Fibroblast of mammary gland (primary cell): ENCODE data around the gene JADE2.
"Not testable (repeated sequence)": the region's sequence is repeated elsewhere in the genome, so short reads cannot be mapped to it uniquely, and the experiment has no call there.

Source experiments
- DNase-seq: peaks from one replicate; pipeline ENCODE4 v3.0.0-alpha.2; 2010; ENCODE audit warnings: low read depth
- H3K4me3 ChIP-seq: 2 replicates; pipeline ENCODE4 v1.5.1; 2011; ENCODE audit warnings: low read depth, mild to moderate bottlenecking, low read length, moderate library complexity; ENCODE audit not compliant: control insufficient read depth
- TF ChIP-seq, protein P1 (sequence below): conservative IDR thresholded peaks from 2 replicates; pipeline ENCODE4 v1.5.1; 2011; ENCODE audit warnings: low read depth, low read length, inconsistent platforms; ENCODE audit not compliant: control insufficient read depth, insufficient read depth

JADE2 gene

DNA sequence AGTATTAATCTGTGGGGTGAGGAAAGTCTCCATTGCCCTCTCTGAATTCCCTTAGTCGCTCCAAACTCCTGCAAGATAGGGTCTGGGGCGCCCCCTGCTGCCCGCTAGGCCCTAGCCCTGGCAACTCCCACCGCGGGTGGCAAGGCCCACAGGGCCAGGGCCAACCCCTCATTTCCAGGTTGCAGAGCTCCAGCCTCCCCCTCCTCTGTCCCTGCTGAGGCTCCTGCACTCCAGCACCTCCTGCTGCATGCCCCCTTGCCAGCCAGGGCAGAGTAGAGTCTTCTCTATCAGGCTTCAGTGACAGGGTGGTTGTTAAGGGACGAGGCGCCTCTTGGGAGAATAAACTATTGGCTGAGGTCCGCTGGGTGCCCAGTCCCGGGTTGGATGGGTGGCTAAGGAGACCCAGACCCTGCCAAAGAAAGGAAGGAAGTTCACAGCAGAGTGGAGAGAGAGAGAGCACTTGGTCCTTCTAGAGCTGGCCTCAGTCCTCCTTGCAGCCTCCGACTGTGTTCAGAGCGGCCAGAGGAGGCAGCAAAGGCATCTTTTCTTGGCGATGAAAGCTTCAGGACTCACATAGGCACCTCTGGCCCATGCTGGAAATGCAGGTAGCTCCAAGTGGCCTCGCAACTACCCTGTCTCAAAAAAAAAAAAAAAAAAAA is 61.5 kb downstream of the JADE2 start:
- TF ChIP-seq, protein P1, sequence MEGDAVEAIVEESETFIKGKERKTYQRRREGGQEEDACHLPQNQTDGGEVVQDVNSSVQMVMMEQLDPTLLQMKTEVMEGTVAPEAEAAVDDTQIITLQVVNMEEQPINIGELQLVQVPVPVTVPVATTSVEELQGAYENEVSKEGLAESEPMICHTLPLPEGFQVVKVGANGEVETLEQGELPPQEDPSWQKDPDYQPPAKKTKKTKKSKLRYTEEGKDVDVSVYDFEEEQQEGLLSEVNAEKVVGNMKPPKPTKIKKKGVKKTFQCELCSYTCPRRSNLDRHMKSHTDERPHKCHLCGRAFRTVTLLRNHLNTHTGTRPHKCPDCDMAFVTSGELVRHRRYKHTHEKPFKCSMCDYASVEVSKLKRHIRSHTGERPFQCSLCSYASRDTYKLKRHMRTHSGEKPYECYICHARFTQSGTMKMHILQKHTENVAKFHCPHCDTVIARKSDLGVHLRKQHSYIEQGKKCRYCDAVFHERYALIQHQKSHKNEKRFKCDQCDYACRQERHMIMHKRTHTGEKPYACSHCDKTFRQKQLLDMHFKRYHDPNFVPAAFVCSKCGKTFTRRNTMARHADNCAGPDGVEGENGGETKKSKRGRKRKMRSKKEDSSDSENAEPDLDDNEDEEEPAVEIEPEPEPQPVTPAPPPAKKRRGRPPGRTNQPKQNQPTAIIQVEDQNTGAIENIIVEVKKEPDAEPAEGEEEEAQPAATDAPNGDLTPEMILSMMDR, result peak; percentile 93
- H3K4me3 ChIP-seq, result no peak overlapping the region
- peak; percentile 71 for DNase-seq

DNA sequence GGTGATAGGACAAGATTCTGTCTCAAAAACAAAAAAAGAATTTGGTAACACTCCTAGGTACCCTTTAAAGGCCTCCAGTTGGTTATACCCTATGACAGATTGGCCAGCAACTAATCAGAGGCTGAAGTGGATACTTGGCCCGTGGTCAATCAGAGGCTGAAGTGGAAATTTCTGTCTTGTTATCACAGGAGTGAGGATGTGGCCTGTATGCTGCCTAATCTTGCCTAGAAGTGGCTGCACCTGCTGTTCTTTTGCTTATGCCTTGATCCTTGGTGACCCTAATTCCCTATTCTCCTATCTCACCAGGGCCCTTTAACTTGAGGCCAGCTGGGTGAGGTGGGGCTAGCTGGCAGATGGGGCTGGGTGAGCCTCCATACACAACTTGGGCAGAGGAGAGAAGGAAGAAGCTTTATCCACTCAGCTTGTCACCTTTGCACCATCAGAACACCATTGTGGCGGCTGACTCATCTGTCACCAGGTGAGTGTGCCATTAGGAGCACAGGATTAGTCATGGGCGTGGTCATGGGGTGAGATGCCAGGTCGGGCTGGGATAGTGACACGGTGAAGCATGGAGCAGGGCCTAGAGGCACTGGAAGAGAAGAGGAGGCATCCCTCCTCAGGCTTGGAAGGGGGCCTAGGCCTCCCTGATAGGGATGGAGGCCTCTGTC is 65.7 kb downstream of the JADE2 start:
- no peak overlapping the region for H3K4me3 ChIP-seq
- peak; percentile 25 for DNase-seq
- TF ChIP-seq, protein P1, result no peak

DNA sequence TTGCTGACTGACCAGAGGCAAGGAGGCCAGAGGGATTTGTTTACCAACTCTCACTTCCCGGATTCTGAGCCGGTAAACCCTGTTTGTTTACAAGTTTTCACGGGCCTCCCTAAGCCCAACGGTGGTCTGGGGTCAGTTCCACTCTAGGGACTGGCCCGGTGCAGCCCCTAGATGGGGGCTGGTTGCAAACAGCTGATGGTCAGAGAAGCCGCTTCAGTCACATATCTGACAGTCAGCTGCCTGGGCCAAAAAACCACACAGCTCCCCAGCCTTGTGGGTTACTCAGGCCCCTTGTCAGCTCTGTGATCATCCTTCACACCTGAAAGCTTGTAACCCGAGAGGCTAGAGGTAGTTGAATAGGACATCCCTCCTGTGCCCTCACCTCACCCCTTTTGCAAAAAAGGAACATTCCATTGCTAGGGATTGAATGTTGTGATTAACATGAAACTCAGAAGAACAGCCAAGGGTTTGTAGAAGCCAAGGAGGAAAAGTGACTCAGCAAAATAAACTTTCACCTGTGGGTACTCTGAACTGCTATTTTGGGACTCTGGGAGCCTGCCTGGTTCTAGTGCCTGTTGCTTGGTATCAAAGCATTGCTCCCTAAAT is 66.8 kb downstream of the JADE2 start:
- no peak overlapping the region for H3K4me3 ChIP-seq
- TF ChIP-seq, protein P1, result no peak
- no peak for DNase-seq

DNA sequence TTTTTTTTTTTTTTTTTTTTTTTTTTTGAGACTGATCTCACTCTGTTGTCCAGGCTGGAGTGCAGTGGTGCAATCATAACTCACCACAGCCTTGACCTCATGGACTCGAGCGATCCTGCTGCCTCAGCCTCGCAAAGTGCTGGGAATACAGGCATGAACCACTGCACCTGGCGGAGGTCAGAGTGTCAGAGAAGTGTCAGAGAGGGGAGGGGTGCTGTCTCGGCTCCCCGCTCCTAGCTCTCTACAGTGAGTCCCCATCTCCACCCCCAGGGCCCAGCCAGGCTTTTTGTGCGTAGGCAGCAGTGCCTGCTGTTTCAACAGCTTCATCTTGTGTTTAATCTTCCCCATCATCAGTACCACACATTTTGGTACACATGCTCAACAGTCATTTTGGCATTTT is 68.9 kb downstream of the JADE2 start:
- no peak overlapping the region for H3K4me3 ChIP-seq
- DNase-seq, result no peak
- TF ChIP-seq, protein P1, result no peak

DNA sequence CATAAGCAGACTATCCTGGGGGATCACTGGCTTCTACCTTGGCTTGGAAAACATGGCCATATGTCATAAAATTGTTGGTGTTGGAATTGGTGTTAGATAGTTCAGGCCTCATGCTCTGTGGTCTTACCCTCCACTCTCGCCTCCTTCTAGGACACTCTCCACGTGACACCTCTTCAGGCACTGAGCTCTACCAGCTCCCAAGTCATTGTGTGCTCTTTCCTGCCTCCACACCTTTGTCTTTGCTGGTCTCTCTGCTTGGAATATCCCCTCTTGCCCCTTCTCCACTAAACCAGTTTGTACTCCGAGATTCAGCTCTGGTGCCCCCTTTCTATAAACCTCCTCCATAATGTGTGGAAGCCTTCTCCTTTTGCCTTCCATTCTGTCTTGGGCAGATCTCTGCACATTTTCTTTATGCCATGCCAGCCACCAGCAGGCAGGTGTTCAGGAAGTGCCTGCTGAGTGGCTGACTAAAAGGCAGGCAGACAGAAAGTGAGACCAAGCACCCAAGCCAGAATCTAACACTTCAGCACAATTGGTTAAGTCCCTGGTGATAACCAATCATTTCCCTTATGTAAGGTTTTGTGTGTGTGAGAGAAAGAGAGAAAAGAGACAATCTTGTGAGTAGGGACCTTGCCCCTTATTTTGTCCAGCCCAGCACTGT is 69.5 kb downstream of the JADE2 start:
- TF ChIP-seq, protein P1, result no peak
- H3K4me3 ChIP-seq, result no peak overlapping the region
- DNase-seq, result no peak

DNA sequence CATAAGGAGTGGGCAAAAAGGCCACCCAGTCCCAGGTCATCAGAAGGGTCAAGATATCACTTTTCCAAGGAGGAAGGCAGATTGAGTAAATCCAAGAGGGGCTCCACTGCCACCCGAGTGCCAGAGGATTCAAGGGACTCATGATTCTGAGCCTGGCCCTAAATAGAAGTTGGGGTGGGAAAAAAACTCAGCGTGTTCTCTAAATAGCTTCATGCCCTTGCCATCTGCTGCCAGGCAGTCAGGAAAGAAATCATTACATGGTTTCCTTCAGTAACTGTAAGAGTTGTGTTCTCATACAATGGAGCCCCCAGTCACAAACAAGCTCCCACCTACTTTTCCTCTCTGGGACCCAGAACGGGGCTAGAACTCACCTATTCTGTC is 70.0 kb downstream of the JADE2 start:
- no peak overlapping the region for H3K4me3 ChIP-seq
- TF ChIP-seq, protein P1, result no peak
- DNase-seq, result no peak

DNA sequence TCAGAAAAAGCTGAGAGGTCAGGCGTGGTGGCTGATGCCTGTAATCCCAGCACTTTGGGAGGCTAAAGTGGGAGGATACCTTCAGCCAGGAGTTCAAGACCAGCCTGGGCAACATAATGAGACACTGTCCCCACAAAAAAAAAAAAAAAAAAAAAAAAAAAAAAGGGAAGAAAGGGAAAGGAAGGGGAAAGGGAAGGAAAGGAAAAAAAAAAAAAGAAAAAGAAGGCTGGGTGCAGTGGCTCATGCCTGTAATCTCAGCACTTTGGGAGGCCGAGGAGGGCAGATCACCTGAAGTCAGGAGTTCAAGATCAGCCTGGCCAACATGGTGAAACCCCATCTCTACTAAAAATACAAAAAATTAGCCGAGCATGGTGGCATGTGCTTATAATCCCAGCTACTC is 74.3 kb downstream of the JADE2 start:
- not testable (repeated sequence) for H3K4me3 ChIP-seq, DNase-seq
